ENCODE results near the gene MEI1.

DNA sequence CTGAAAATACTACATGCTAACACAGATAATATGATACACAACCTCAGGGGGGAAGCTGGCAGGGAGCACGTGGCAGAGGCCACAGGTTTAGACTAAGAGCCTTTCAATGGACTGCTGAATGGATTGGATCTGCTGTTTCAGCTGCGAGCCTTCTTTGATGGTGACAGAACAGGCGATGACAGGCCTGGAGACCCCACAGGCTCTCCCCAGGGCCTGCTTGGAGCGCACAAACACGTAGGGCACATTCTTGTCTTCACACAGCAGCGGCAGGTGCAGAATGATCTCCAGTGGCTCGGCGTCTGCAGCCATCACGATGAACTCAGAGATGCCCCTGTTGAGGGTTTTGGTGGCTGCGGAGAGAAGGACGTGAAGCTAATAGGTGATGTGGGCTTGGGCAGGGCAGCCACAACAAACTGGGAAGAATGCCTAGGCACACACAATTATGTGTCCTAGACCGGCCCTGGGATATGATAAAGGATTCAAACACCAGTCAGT, 24.4 kb upstream of the MEI1 start:
- TF ChIP-seq, protein P1, sequence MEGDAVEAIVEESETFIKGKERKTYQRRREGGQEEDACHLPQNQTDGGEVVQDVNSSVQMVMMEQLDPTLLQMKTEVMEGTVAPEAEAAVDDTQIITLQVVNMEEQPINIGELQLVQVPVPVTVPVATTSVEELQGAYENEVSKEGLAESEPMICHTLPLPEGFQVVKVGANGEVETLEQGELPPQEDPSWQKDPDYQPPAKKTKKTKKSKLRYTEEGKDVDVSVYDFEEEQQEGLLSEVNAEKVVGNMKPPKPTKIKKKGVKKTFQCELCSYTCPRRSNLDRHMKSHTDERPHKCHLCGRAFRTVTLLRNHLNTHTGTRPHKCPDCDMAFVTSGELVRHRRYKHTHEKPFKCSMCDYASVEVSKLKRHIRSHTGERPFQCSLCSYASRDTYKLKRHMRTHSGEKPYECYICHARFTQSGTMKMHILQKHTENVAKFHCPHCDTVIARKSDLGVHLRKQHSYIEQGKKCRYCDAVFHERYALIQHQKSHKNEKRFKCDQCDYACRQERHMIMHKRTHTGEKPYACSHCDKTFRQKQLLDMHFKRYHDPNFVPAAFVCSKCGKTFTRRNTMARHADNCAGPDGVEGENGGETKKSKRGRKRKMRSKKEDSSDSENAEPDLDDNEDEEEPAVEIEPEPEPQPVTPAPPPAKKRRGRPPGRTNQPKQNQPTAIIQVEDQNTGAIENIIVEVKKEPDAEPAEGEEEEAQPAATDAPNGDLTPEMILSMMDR (IDR thresholded peaks at IDR 0.05; ENCODE audit: low read depth, low read length, missing input control), result no peak
- TF ChIP-seq JUND (IDR thresholded peaks at IDR 0.05) (no peak), SP1 (IDR thresholded peaks at IDR 0.05) (no peak), YY1 (IDR thresholded peaks at IDR 0.05) (no peak), EGR1 (IDR thresholded peaks at IDR 0.05; ENCODE audit: low read depth in 2 of 2) (no peak), RAD21 (IDR thresholded peaks at IDR 0.05) (no peak)
- TF ChIP-seq, protein P2, sequence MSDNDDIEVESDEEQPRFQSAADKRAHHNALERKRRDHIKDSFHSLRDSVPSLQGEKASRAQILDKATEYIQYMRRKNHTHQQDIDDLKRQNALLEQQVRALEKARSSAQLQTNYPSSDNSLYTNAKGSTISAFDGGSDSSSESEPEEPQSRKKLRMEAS (IDR thresholded peaks at IDR 0.05), result no peak

Data from liver (tissue), 3 donors.